Mesodermal cell (in vitro differentiated cells): ENCODE results near the gene CEP170.
A peak's percentile ranks its signal among the peaks of the same experiment; 100 is the strongest.
"Not testable (repeated sequence)": the region's sequence is repeated elsewhere in the genome, so short reads cannot be mapped to it uniquely, and the experiment has no call there.

Experiments
- H3K27ac ChIP-seq: 2 replicates; pipeline ENCODE4 v1.7.0; 2013; ENCODE audit warnings: mild to moderate bottlenecking, low read depth, low read length, moderate library complexity; ENCODE audit not compliant: severe bottlenecking
- H3K36me3 ChIP-seq: 2 replicates; pipeline ENCODE4 v1.7.1; 2013; ENCODE audit warnings: mild to moderate bottlenecking, low read length, moderate library complexity; ENCODE audit not compliant: control insufficient read depth, insufficient read depth
- H3K4me1 ChIP-seq: one replicate; pipeline ENCODE4 v1.7.1; 2013; ENCODE audit warnings: mild to moderate bottlenecking, low read length; ENCODE audit not compliant: insufficient read depth, control insufficient read depth, poor library complexity, severe bottlenecking
- H3K4me3 ChIP-seq: 2 replicates; pipeline ENCODE4 v1.7.0; 2013; ENCODE audit warnings: low read length, control low read depth, mild to moderate bottlenecking; ENCODE audit not compliant: insufficient read depth, poor library complexity, severe bottlenecking; ENCODE audit errors: extremely low read depth
- H3K9me3 ChIP-seq: 2 replicates; pipeline ENCODE4 v1.7.1; 2013; ENCODE audit warnings: mild to moderate bottlenecking, low read length, moderate library complexity; ENCODE audit not compliant: control insufficient read depth
- WGBS, 2 experiments: methylation state at CpG; one replicate each; pipeline ENCODE4 v1.1.5; 2013; ENCODE audit warnings: missing lambda C conversion rate in 2 of 2; ENCODE audit not compliant: insufficient coverage in 2 of 2; 5-methylcytosine and 5-hydroxymethylcytosine counted together

The CEP170 gene

GRCh38 chr1:243183176-243183575 lies 71.9 kb downstream of the CEP170 start:
- not testable (repeated sequence) for H3K4me1 ChIP-seq, H3K27ac ChIP-seq, H3K9me3 ChIP-seq, H3K4me3 ChIP-seq
- WGBS, 2 experiments: no CpG with 5 or more reads among the region's 3 CpGs
- peaks cover 36% of the 10 kb centered on the region for H3K36me3 ChIP-seq

GRCh38 chr1:243179720-243180119 lies 75.4 kb downstream of the CEP170 start:
- no peaks in the 10 kb centered on the region for H3K4me1 ChIP-seq
- WGBS, 2 experiments: 89 to 90% methylated on average over 2 of the region's 7 CpGs
- no peak overlapping the region for H3K4me3 ChIP-seq
- no peaks in the 10 kb centered on the region for H3K9me3 ChIP-seq
- peaks cover 27% of the 10 kb centered on the region for H3K36me3 ChIP-seq
- no peak overlapping the region for H3K27ac ChIP-seq

DNA sequence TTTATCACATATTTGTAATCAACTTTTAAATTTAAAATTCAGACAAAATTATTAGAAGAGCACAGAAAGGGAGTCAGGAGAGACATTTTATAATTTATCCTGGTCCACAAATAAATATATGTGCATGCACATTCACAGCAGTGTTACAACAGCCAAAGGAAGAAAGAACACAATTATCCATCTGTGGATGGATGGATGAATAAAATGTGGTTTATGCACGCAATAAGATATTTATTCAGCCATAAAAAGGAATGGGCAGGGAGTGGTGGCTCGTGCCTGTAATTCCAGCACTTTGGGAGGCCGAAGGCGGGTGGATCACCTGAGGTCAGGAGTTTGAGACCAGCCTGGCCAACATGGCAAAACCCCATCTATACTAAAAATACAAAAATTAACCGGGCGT lies 77.3 kb downstream of the CEP170 start:
- WGBS, 2 experiments: 100% methylated on average over 1 of the region's 6 CpGs
- not testable (repeated sequence) for H3K4me1 ChIP-seq, H3K9me3 ChIP-seq, H3K27ac ChIP-seq, H3K4me3 ChIP-seq
- peaks cover 20% of the 10 kb centered on the region for H3K36me3 ChIP-seq

GRCh38 chr1:243173758-243174369 lies 81.2 kb downstream of the CEP170 start:
- WGBS, 2 experiments: no CpG with 5 or more reads among the region's 2 CpGs

GRCh38 chr1:243164911-243165310 lies 90.2 kb downstream of the CEP170 start:
- H3K36me3 ChIP-seq: peaks cover 19% of the 10 kb centered on the region
- not testable (repeated sequence) for H3K4me3 ChIP-seq, H3K9me3 ChIP-seq, H3K4me1 ChIP-seq, H3K27ac ChIP-seq
- 86% methylated on average over 1 of the region's 4 CpGs; no CpG with 5 or more reads in 1 of the 2 experiments for WGBS, 2 experiments

More at GRCh38 chr1:243173758-243174369, 81.2 kb downstream of the CEP170 start:
- H3K4me3 ChIP-seq, H3K4me1 ChIP-seq, H3K9me3 ChIP-seq, H3K27ac ChIP-seq: not testable (repeated sequence)
- H3K36me3 ChIP-seq: peaks cover 21% of the 10 kb centered on the region

GRCh38 chr1:243150906-243151305 lies 104.2 kb downstream of the CEP170 start:
- Histone ChIP-seq H3K36me3 (peaks cover 30% of the 10 kb centered on the region), H3K27ac (peak overlapping the region; percentile 49)
- not testable (repeated sequence) for H3K9me3 ChIP-seq, H3K4me3 ChIP-seq, H3K4me1 ChIP-seq
- 88 to 92% methylated on average over 6 of the region's 7 CpGs for WGBS, 2 experiments

- WGBS, 2 experiments: 100% methylated on average over 1 of the region's 4 CpGs; no CpG with 5 or more reads in 1 of the 2 experiments
- H3K4me1 ChIP-seq, H3K27ac ChIP-seq, H3K9me3 ChIP-seq, H3K4me3 ChIP-seq: not testable (repeated sequence)
- peaks cover 26% of the 10 kb centered on the region for H3K36me3 ChIP-seq
These were observed 106.0 kb downstream of the CEP170 start for GRCh38 chr1:243149120-243149519.

- H3K9me3 ChIP-seq, H3K4me1 ChIP-seq, H3K4me3 ChIP-seq, H3K27ac ChIP-seq: not testable (repeated sequence)
- H3K36me3 ChIP-seq: peaks cover 17% of the 10 kb centered on the region
These were observed 107.7 kb downstream of the CEP170 start for GRCh38 chr1:243147351-243147750.

GRCh38 chr1:243140498-243140897 lies 114.6 kb downstream of the CEP170 start:
- H3K36me3 ChIP-seq: peaks cover 23% of the 10 kb centered on the region
- no CpG with 5 or more reads among the region's 1 CpG for WGBS, 2 experiments
- not testable (repeated sequence) for H3K4me1 ChIP-seq, H3K27ac ChIP-seq, H3K9me3 ChIP-seq, H3K4me3 ChIP-seq

DNA sequence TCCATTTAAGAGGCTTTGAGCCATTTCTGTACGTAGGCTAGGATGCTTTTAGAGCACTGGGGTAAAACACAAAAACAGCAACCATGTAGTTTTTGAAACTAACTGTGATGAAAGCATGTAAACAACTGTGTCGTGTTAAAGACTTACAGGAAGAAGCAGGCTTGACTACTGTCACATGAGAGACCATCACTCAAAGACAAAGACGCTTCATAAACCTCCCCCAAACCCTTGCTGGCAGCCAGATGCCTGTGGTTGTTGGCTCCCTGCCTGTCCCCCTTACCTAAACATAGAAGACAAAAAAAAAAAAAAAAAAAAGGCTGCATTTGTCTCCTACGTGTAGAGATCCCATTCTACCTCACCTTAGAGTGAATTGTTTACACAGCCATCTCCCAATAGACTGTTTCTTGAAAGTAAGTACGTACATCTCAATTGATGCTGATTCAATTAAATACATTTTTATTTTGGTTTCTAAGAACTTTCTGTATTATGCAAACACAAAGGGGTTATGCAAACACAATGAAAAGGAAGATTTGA lies 132.1 kb downstream of the CEP170 start:
- H3K4me3 ChIP-seq, H3K4me1 ChIP-seq, H3K27ac ChIP-seq, H3K9me3 ChIP-seq: not testable (repeated sequence)
- WGBS, 2 experiments: 100% methylated on average over 3 of the region's 5 CpGs; no CpG with 5 or more reads in 1 of the 2 experiments
- peaks cover 16% of the 10 kb centered on the region for H3K36me3 ChIP-seq

- not testable (repeated sequence) for H3K4me1 ChIP-seq, H3K4me3 ChIP-seq, H3K27ac ChIP-seq, H3K9me3 ChIP-seq
- no CpG with 5 or more reads among the region's 5 CpGs for WGBS, 2 experiments
- H3K36me3 ChIP-seq: peaks cover 15% of the 10 kb centered on the region
These were observed 133.1 kb downstream of the CEP170 start for GRCh38 chr1:243121939-243122338.
